Daoy (cell line): ENCODE measurements around the gene FAHD1. TPM values are rescaled to one million over a fixed set of nuclear protein-coding genes. Genes with fewer than 3 reads are reported as not detected.

ENCODE experiments used
- DNase-seq: peaks from one replicate; pipeline ENCODE4 v3.0.0-alpha.2; 2015; ENCODE audit warnings: low read depth
- total RNA-seq: library from RNA; depleted of rRNA; stranded (reverse); fragments of >200 nt; shearing (Covaris generic); gene quantifications from 2 replicates; pipeline ENCODE4 v1.2.3, GENCODE V29; 2014

The FAHD1 gene
- total RNA-seq, 1 experiment from 2014 or later = 26.6 TPM

DNA sequence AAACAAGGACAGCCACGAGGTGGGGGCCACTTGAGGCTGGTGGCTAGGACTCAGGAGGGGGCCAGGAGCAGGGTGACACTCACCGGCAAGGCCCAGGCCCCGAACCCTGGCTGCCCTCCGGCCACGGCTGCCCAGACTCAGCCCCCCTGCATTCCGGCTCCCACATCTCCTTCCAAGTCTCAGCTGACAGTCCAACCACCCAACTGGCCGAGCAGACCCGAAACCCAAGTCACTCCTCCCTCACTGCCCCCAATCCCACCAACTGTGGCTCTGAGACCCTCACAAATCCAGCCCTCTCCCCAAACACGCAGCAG is 9.8 kb upstream of the FAHD1 start:
- DNase-seq = no peak

DNA sequence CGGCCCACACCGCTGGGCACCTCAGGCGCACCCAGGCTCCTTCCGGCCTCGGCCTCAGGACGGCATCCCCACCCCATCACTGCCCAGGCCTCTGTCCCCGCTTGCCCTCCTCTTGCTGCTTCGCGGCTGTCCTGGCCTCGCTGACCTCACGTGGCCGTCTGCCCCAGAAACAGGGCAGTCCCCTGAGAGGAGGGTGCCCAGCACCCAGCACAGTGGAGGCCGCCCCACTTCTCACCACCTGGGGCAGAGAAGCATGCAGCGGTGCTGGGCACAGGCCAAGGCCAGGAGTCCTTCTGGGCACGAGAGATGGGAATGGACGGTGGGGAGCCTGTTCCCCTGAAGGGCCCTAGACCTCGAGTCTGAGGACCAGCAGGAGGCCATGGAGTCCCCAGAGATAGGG is 9.3 kb upstream of the FAHD1 start:
- DNase-seq = no peak

DNA sequence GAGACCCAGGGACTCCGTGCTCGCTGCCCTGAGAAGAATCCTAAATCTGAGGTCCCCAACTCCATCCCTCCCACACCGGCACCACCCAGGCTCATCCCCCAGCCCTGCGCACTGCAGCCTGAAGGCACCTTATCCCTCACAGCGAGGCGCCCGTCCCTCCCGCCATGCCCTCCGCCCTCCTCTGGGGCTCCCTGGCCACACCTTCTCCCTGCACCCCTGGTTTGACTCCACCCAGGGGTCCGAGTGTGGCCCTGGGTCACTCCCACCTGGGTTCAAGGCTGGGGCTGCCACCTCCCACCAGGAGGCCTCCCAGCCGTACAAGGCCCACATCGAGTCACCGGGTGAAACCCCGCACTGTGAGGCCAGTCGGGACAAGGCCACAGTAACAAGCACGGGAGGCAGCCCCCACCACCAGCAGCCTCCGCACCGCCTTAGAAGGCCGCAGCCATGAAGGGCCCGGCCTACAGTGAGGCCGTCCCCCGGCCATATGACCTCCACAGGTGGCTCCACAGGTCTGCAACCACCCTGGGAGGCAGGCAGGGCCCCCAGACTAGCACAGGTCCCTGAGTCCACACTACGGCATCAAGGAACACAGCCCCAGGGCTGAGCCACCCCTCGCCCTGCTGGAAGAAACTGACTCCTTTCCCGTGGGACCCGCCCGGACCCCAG is 8.7 kb upstream of the FAHD1 start:
- DNase-seq = no peak

DNA sequence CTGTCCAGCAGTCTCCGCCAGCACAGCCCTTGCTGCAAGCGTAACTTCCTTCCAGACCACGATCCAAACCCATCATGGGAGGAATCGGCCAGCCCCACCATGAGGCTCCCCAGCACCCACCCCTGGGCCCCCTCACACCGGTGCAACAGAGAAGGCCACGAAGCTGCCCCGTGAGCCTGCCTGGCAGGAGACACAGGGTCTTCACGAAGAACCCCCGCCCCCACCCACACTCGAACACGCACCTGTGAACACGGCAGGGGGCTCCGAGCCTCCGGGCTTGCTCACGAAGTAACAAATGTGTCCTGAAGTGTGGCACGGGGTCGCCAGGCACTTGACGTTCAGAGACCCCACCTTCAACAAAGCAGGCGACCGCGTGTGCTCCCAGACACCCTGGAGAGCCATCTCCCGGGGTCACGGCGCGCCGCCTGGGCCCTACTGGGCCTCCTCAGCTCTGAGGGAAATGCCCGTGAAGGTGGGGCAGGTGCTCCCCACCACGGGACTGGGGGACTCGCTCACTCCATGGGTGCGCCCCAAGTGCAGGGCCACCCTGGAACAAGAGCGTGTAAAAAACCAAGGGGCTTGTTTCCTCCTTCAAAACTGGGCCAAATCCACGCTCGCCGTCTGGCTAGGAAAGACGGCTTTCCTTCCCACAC is 8.0 kb upstream of the FAHD1 start:
- no peak for DNase-seq

GRCh38 chr16:1819611-1820010 is 7.4 kb upstream of the FAHD1 start:
- no peak for DNase-seq

GRCh38 chr16:1820096-1820945 is 6.7 kb upstream of the FAHD1 start:
- no peak for DNase-seq

GRCh38 chr16:1820946-1821290 is 6.1 kb upstream of the FAHD1 start:
- DNase-seq = no peak

- DNase-seq = no peak
Measured at GRCh38 chr16:1821861-1822611, 5.0 kb upstream of the FAHD1 start.

- DNase-seq = no peak
Measured at GRCh38 chr16:1822801-1823200, 4.2 kb upstream of the FAHD1 start.

- DNase-seq = peak; percentile 54
Measured at GRCh38 chr16:1823821-1824220, 3.2 kb upstream of the FAHD1 start.

- no peak for DNase-seq
Measured at GRCh38 chr16:1825381-1825863, 1.6 kb upstream of the FAHD1 start.

GRCh38 chr16:1825864-1826690 is 929 bp upstream of the FAHD1 start:
- DNase-seq = peak; percentile 69

GRCh38 chr16:1828645-1829410 is 1.8 kb downstream of the FAHD1 start:
- DNase-seq = no peak

DNA sequence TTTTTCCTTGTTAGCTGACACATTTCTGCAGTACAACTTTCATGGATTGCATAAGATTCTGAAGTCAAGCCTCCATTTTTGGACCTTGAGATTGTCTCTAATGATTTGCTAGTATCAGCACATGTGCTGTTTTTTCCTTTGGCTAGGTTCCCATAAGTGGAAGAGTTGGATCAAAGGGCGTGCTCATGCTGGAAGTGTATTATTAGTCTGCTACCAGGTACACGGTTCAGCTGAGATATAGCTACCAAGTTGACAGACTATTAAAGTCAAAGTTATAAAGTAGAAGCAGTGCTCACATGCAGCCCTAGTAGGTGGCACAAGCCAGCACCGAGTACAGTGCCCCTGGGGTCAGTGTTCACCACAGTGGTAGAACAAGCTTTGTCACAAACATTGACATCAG is 3.2 kb downstream of the FAHD1 start:
- DNase-seq = no peak

- DNase-seq = no peak
Measured at GRCh38 chr16:1831186-1832075, 4.4 kb downstream of the FAHD1 start.

DNA sequence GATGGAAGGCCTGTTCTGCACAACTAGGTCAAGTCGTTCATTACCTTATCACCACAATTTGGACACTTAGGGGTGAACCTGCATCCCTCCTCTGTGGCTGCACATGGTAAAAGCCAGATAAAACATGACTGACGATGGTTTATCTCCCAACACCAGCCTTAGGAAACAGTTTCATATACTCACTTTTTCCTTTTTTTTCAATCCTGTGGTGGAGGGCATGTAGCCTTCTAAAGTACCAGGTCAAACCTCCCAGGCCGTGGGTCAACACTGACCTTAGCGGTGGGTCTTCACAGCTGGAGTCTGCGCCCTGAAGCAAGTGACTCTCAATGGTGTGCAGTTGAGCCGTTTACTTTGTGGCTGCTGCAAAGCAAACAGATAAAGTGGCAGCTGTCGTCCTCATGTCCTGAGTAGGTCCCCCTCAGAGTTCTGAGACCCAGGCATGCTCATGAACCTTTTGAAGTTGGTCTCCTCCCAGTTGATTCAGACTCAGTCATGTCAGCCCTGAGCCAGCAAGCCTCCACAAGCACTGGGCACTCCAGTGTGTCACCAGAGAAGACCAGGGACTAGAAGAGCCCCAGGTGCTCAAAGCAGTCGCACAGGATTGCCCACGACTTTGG is 5.9 kb downstream of the FAHD1 start:
- DNase-seq = no peak

DNA sequence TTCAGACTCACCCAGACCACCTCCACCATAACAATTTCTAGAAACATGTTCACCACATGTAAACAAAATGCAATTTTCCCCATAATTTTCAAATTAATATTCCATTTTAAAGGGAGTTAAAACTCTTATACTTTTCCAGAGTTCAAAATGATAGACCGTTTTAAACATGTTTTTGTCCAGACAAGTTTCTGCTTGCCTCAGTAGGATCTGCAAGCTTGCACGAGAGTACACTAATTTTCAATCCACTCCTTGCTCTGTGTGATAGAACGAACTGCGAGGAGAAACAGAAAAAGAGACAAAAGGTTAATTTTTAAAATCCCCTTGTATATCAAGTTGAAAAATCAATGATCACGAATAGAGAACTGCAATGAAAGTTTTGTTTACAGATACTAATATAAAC is 7.1 kb downstream of the FAHD1 start:
- no peak for DNase-seq

DNA sequence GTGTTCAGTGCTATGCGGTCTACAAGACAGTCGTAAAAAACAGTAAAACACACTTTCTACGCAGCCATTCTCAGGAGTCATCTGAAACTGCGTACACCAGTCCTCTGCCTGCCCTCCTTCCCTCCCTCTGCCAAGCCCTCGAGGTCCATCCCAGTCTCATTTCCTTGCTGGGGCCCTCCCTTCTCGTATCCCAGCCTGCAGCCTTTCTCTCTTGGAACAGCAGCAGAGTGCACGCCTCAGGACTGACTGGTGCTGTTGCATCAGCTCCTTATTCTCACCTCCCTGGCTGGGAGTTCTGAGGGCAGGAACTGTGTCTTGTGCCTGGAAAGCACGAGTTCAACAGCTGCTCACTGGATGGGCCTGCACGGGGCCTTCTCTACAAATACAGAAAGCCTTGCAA is 12.5 kb downstream of the FAHD1 start:
- DNase-seq = no peak

- no peak for DNase-seq
Measured at GRCh38 chr16:1845985-1846384, 19.0 kb downstream of the FAHD1 start.
